ENCODE measurements around the gene KLHL11. TPM values are rescaled to one million over a fixed set of nuclear protein-coding genes. Genes with fewer than 3 reads are reported as not detected.
"Not testable (repeated sequence)": the region's sequence is repeated elsewhere in the genome, so short reads cannot be mapped to it uniquely, and the experiment has no call there.

The KLHL11 gene
- total and polyA plus RNA-seq, 2 of the 8 experiments (the other 6 are each of a cell fraction or from before 2014, with no cell fraction given): 4.2 to 13.7 TPM

GRCh38 chr17:41829961-41830360 is 35.3 kb downstream of the KLHL11 start:
- not testable (repeated sequence) for H3K18ac ChIP-seq (ENCODE audit: extremely low read depth, low read length); H2BK20ac ChIP-seq (ENCODE audit: low read length); H3K9ac ChIP-seq (replicated peaks in 1 of 4; ENCODE audit: extremely low read depth in 1 of 4, low read depth in 3 of 4, low read length in 3 of 4); H3K4me1 ChIP-seq (replicated peaks in 1 of 4; ENCODE audit: control insufficient read depth in 3 of 4, insufficient read depth in 4 of 4, low read length in 3 of 4); H3K27me3 ChIP-seq (replicated peaks in 1 of 4; ENCODE audit: control insufficient read depth in 3 of 4, extremely low read depth in 1 of 4, insufficient read depth in 3 of 4, low read length in 3 of 4); H3K4me3 ChIP-seq (ENCODE audit: extremely low read depth in 1 of 4, insufficient read depth in 2 of 4, low read depth in 3 of 4, low read length in 4 of 4); H2BK15ac ChIP-seq (ENCODE audit: low read length); H3K23me2 ChIP-seq (ENCODE audit: low read depth, low read length); H3K4me2 ChIP-seq (ENCODE audit: insufficient read depth in 1 of 2, low read depth in 2 of 2, low read length in 2 of 2); H4K5ac ChIP-seq (ENCODE audit: insufficient read length, low read depth, low read length); H4K8ac ChIP-seq (ENCODE audit: extremely low read depth, insufficient read depth, low read length); FAIRE-seq; H3K27ac ChIP-seq (ENCODE audit: low read depth, low read length); H2AFZ ChIP-seq (ENCODE audit: low read length); DNase-seq (ENCODE audit: low read depth in 1 of 2, low spot score in 2 of 2); H3K79me1 ChIP-seq (ENCODE audit: low read depth, low read length); H3K79me2 ChIP-seq (ENCODE audit: control insufficient read depth in 1 of 2, insufficient read depth in 2 of 2, low read length in 2 of 2); H4K20me1 ChIP-seq (replicated peaks in 1 of 2; ENCODE audit: control insufficient read depth in 1 of 2, insufficient read depth in 2 of 2, low read length in 2 of 2); H3K9me3 ChIP-seq (ENCODE audit: insufficient read depth in 2 of 2, low read depth in 1 of 2, low read length in 1 of 2); H3K23ac ChIP-seq (ENCODE audit: insufficient read length); H3K56ac ChIP-seq (replicated peaks; ENCODE audit: insufficient read length, low read depth, low read length); H3K14ac ChIP-seq (ENCODE audit: insufficient read length); H2AK5ac ChIP-seq (ENCODE audit: low read depth, low read length); H2BK12ac ChIP-seq (ENCODE audit: low read depth, low read length); H4K91ac ChIP-seq (replicated peaks; ENCODE audit: insufficient read length, low read length); H2BK5ac ChIP-seq (ENCODE audit: low read depth, low read length); H2BK120ac ChIP-seq (replicated peaks; ENCODE audit: low read depth, low read length); H3K4ac ChIP-seq (replicated peaks; ENCODE audit: insufficient read length, low read depth, low read length)
- H3K36me3 ChIP-seq (ENCODE audit: control insufficient read depth in 2 of 4, insufficient read depth in 4 of 4, low read length in 3 of 4): peaks cover 7 to 62% (median 27%) of the 10 kb centered on the region in 4 experiments; a peak in 7 of 8 replicates
- CTCF ChIA-PET (ENCODE audit: partially characterized antibody): interaction anchor here (0.8 to 2.5 kb wide), 4 partner anchors 13 to 92 kb away, joined by 3 to 13 read pairs (median 4); partner anchors contain the start of genes FKBP10 and P3H4
- POLR2A ChIA-PET (ENCODE audit: partially characterized antibody): interaction anchor here (1.0 to 2.0 kb wide), 7 partner anchors 10 to 85 kb away, joined by 3 to 9 read pairs (median 3); partner anchors contain the start of genes FKBP10 and P3H4
- 85% methylated on average over 10 of the region's 10 CpGs; no CpG with 5 or more reads in 1 of the 2 experiments for WGBS, 2 experiments (ENCODE audit: extremely low coverage in 1 of 2, insufficient coverage in 1 of 2, insufficient read length in 1 of 2, insufficient replicate concordance in 2 of 2, low coverage in 1 of 2, low lambda C conversion rate in 2 of 2, missing lambda C conversion rate in 1 of 2)

All from H1 (cell line).